Endodermal cell (in vitro differentiated cells): ENCODE measurements around the gene SAMD4B. TPM values are rescaled to one million over a fixed set of nuclear protein-coding genes. Genes with fewer than 3 reads are reported as not detected.

Experiments
- DNase-seq: peaks from one replicate; pipeline ENCODE4 v3.0.0-alpha.2; 2017
- H3K27ac ChIP-seq: 2 replicates; pipeline ENCODE4 v1.5.1; 2013; ENCODE audit warnings: mild to moderate bottlenecking, low read depth, low read length, moderate library complexity
- H3K27me3 ChIP-seq: 2 replicates; pipeline ENCODE4 v1.6.1; 2013; ENCODE audit warnings: mild to moderate bottlenecking, low read length, moderate library complexity; ENCODE audit not compliant: insufficient read depth, control insufficient read depth, poor library complexity, severe bottlenecking
- H3K36me3 ChIP-seq: 2 replicates; pipeline ENCODE4 v1.7.0; 2013; ENCODE audit warnings: mild to moderate bottlenecking, low read length, moderate library complexity; ENCODE audit not compliant: control insufficient read depth, insufficient read depth
- H3K4me1 ChIP-seq: one replicate; pipeline ENCODE4 v1.7.0; 2013; ENCODE audit warnings: low read length; ENCODE audit not compliant: control insufficient read depth, insufficient read depth
- H3K4me3 ChIP-seq: 2 replicates; pipeline ENCODE4 v1.5.1; 2013; ENCODE audit warnings: mild to moderate bottlenecking, low read length, moderate library complexity
- H3K9ac ChIP-seq: 2 replicates; pipeline ENCODE4 v1.6.1; 2013; ENCODE audit warnings: mild to moderate bottlenecking, low read length, moderate library complexity; ENCODE audit not compliant: poor library complexity, severe bottlenecking; ENCODE audit errors: extremely low read depth
- H3K9me3 ChIP-seq: 2 replicates; pipeline ENCODE4 v1.6.1; 2013; ENCODE audit warnings: mild to moderate bottlenecking, low read length, moderate library complexity; ENCODE audit not compliant: control insufficient read depth
- H3K27ac Mint-ChIP-seq: 2 replicates; pipeline ENCODE4 v1.8.0; 2020; ENCODE audit warnings: mixed read lengths
- H3K27me3 Mint-ChIP-seq: 2 replicates; pipeline ENCODE4 v1.8.0; 2021; ENCODE audit warnings: mild to moderate bottlenecking, mixed read lengths; ENCODE audit not compliant: insufficient read depth
- H3K36me3 Mint-ChIP-seq: 2 replicates; pipeline ENCODE4 v1.8.0; 2020; ENCODE audit warnings: low read depth, mixed read lengths
- H3K4me1 Mint-ChIP-seq: 2 replicates; pipeline ENCODE4 v1.8.0; 2020; ENCODE audit warnings: mixed read lengths
- H3K4me3 Mint-ChIP-seq: 2 replicates; pipeline ENCODE4 v1.8.0; 2020; ENCODE audit warnings: mild to moderate bottlenecking, moderate library complexity, mixed read lengths
- H3K9me3 Mint-ChIP-seq: 2 replicates; pipeline ENCODE4 v1.8.0; 2020; ENCODE audit warnings: mild to moderate bottlenecking, mixed read lengths
- WGBS, 2 experiments: methylation state at CpG; one replicate each; pipeline versions ENCODE4 v1.1.5 to v1.1.7; 2013; ENCODE audit warnings: missing lambda C conversion rate in 2 of 2, mixed read lengths in 1 of 2; ENCODE audit not compliant: insufficient coverage in 1 of 2, insufficient read length in 1 of 2; 5-methylcytosine and 5-hydroxymethylcytosine counted together
- total RNA-seq, 2 donors: library from RNA; stranded (reverse); fragmentation: NEBNext Ultra II Directional in 1 of 2; extraction: Animal tissue kit (Norgen Biotek cat#: 25700) in 1 of 2; gene quantifications; 2 replicates in 1 of 2; 3 replicates in 1 of 2; pipeline ENCODE4 v1.2.1, GENCODE V29; 2021
- TF ChIP-seq, protein P1 (sequence below): fragments of 200-600 bp; sonication (generic); conservative IDR thresholded peaks from 2 replicates; pipeline ENCODE4 v1.5.0; 2021; ENCODE audit warnings: antibody characterized with exemption, mild to moderate bottlenecking

The SAMD4B gene
- total RNA-seq, 2 donors from 2014 or later, result 155 to 159 TPM

DNA sequence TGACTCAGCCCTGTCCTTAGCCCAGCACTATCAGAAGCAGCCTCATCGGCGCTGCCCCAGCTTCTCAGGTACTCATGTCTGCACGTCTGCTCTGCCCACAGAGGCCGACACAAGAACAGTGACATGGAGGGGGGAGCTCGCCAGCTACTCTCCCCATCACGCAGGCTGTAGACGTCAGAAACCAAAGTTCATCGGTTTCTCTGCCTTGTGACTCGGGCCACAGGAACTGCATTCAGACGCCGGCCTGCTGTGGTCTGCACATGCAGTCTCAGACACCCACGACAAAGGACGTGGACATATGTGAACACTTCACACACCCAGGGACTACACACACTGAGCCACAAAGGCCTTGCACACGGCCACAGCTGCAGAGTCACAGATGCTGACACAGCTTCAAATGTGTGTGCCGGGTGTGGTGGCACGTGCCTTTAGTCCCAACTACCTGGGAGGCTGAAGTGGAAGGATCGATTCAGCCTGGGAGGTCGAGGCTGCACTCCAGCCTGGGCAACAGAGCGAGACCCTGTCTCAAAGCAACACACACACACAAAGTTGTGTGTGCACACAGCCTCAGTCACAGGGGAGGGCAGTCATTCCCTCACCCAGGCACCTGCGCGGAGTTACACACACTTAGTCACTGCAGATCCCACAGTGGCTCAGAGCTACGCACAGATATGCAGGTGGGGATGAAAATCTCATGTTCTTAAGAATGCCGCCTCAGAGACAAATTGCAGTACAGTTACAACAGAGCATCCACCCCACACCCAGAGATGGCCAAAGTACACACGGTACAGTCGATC lies 59.5 kb downstream of the SAMD4B start:
- Histone ChIP-seq H3K9me3 (no peaks in the 10 kb centered on the region), H3K27me3 (no peaks in the 10 kb centered on the region), H3K4me1 (peaks cover 21% of the 10 kb centered on the region), H3K27ac (peak overlapping the region; percentile 96), H3K9ac (peak overlapping the region; percentile 80), H3K4me3 (peak overlapping the region; percentile 76), H3K36me3 (peaks cover 3% of the 10 kb centered on the region)
- peak overlapping the region; percentile 73 for H3K4me3 Mint-ChIP-seq
- peaks cover 10% of the 10 kb centered on the region for H3K36me3 Mint-ChIP-seq
- H3K4me1 Mint-ChIP-seq, result peaks cover 46% of the 10 kb centered on the region
- DNase-seq, result peak; percentile 73
- no peaks in the 10 kb centered on the region for H3K27me3 Mint-ChIP-seq
- WGBS, 2 experiments, result 79 to 90% methylated on average over 10 to 25 of the region's 25 CpGs
- no peaks in the 10 kb centered on the region for H3K9me3 Mint-ChIP-seq
- TF ChIP-seq, protein P1, sequence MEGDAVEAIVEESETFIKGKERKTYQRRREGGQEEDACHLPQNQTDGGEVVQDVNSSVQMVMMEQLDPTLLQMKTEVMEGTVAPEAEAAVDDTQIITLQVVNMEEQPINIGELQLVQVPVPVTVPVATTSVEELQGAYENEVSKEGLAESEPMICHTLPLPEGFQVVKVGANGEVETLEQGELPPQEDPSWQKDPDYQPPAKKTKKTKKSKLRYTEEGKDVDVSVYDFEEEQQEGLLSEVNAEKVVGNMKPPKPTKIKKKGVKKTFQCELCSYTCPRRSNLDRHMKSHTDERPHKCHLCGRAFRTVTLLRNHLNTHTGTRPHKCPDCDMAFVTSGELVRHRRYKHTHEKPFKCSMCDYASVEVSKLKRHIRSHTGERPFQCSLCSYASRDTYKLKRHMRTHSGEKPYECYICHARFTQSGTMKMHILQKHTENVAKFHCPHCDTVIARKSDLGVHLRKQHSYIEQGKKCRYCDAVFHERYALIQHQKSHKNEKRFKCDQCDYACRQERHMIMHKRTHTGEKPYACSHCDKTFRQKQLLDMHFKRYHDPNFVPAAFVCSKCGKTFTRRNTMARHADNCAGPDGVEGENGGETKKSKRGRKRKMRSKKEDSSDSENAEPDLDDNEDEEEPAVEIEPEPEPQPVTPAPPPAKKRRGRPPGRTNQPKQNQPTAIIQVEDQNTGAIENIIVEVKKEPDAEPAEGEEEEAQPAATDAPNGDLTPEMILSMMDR, result no peak
- H3K27ac Mint-ChIP-seq, result peak overlapping the region; percentile 100

DNA sequence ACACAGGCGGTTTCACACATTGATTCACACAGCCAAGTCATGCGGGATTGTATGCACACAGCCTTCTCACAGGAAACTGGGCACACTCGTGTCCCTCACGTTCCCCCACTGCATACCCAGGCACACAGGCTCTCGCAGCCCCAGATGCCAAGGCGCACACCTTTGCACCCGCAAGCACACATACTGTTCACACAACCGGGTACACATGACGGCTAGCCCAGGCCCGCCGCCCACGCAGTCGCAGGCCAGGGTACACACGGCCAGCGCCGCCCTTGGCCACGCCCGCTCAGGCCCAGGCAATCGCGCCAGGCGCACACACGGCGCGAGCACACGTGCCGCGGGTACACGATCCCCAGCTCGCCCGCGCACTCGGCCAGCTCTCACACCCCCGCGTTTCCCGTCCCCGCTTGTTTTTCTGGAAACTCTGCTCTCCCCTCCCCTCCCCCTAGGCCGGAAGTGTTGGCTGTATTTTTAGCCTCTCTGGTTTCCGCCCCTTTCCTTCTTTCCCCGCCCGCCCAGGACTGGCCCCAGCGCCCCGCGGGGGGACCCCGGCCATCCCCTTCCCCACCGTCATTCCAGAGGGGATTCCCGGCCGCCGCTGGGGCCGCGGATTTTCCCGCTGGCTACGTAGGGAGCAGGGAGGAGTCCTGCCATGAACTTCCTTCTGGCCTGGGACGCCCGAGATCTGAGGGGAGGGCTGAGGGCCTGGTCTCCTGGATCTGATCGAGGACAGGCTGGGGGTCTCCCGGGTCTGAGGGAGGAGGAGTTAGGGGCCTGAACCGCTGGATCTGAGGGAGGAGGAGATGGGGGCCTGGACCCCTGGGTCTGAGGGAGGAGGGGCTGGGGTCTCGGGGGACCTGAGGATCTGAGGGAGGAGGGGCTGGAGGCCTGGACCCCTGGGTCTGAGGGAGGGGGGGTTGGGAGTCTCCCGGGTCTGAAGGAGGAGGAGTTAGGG lies 60.4 kb downstream of the SAMD4B start:
- peak overlapping the region; percentile 73 for H3K4me3 Mint-ChIP-seq
- peak overlapping the region; percentile 80 for H3K9ac ChIP-seq
- H3K27me3 ChIP-seq, result no peaks in the 10 kb centered on the region
- TF ChIP-seq, protein P1, result no peak
- peak overlapping the region; percentile 100 for H3K27ac Mint-ChIP-seq
- peak overlapping the region; percentile 96 for H3K27ac ChIP-seq
- H3K4me1 Mint-ChIP-seq, result peaks cover 46% of the 10 kb centered on the region
- H3K4me3 ChIP-seq, result peak overlapping the region; percentile 76
- H3K4me1 ChIP-seq, result peaks cover 21% of the 10 kb centered on the region
- peaks cover 10% of the 10 kb centered on the region for H3K36me3 Mint-ChIP-seq
- WGBS, 2 experiments, result 9 to 20% methylated on average over 24 to 59 of the region's 59 CpGs
- H3K9me3 Mint-ChIP-seq, result no peaks in the 10 kb centered on the region
- DNase-seq, result peak; percentile 97
- H3K9me3 ChIP-seq, result no peaks in the 10 kb centered on the region
- peaks cover 3% of the 10 kb centered on the region for H3K36me3 ChIP-seq
- no peaks in the 10 kb centered on the region for H3K27me3 Mint-ChIP-seq
